Lower leg skin (tissue), 4 donors: ENCODE measurements around the gene PPCS. TPM values are rescaled to one million over a fixed set of nuclear protein-coding genes. Genes with fewer than 3 reads are reported as not detected.

Source experiments
- DNase-seq, 2 donors: peaks; one replicate each; pipeline ENCODE4 v3.0.0-alpha.2; 2019; ENCODE audit warnings: low spot score in 2 of 2
- H3K4me3 ChIP-seq: fragments of 200-600 bp; sonication (generic); 2 replicates; pipeline ENCODE4 v1.5.1; 2017; ENCODE audit warnings: mild to moderate bottlenecking, low read depth; ENCODE audit not compliant: poor library complexity, severe bottlenecking
- CTCF ChIP-seq, 3 donors: fragments of 450-650 bp; IDR thresholded peaks; one replicate each; pipeline ENCODE4 v1.5.1; 2016; ENCODE audit warnings: antibody characterized with exemption in 3 of 3, mild to moderate bottlenecking in 3 of 3, moderate library complexity in 2 of 3
- POLR2A ChIP-seq, 2 donors: fragments of 450-650 bp; IDR thresholded peaks; one replicate each; pipeline ENCODE4 v1.6.1; 2016 to 2017; ENCODE audit warnings: antibody characterized with exemption in 2 of 2, mild to moderate bottlenecking in 1 of 2, moderate library complexity in 1 of 2
- WGBS, 2 donors: methylation state at CpG; one replicate each; pipeline ENCODE4 v1.1.5; 2018; 5-methylcytosine and 5-hydroxymethylcytosine counted together
- intact Hi-C: fragments of 100-400 bp; cut with DNase I; formaldehyde crosslinking; loops from one replicate; pipeline ENCODE4 v1.15.0; 2023; ENCODE audit warnings: low total_unique reads
- total RNA-seq, 4 donors: library from RNA; depleted of rRNA; stranded (reverse); fragments of >200 nt; gene quantifications; one replicate each; pipeline ENCODE4 v1.1.0, GENCODE V29; 2016

The PPCS gene
- total RNA-seq, result 100 to 1,000 TPM in 2 of 4 donors, 10 to 100 TPM in 2; 68.5 to 115 (median 89.7) TPM

- intact Hi-C loops, result no loop called here
- DNase-seq, result peak; percentile 82 to 96
- 0 to 1% methylated on average over 45 of the region's 66 CpGs for WGBS, 2 donors
- peak within 1 kb of the TSS; percentile 76 for H3K4me3 ChIP-seq
- TF ChIP-seq POLR2A (IDR thresholded peaks at IDR 0.05), result no peak
- no peak for TF ChIP-seq CTCF (IDR thresholded peaks at IDR 0.05)
Observed at GRCh38 chr1:42456010-42456753, at the start of gene PPCS, which contains the start of gene ZMYND12. PPCS (plus strand) TSS chr1:42456543; CDS start chr1:42456566, 23 bp downstream. ZMYND12 (minus strand) TSS chr1:42456022; CDS start chr1:42455997, 25 bp downstream.

GRCh38 chr1:42414551-42415496 is 41.5 kb upstream of the PPCS start:
- 82 to 83% methylated on average over 17 of the region's 17 CpGs for WGBS, 2 donors
- no peak for TF ChIP-seq POLR2A (IDR thresholded peaks at IDR 0.05)
- TF ChIP-seq CTCF (IDR thresholded peaks at IDR 0.05), result no peak
- intact Hi-C loops, result no loop called here
- no peak overlapping the region for H3K4me3 ChIP-seq
- DNase-seq, result no peak

GRCh38 chr1:42417166-42417565 is 39.2 kb upstream of the PPCS start:
- 74 to 75% methylated on average over 3 of the region's 3 CpGs for WGBS, 2 donors
- DNase-seq, result no peak
- no peak overlapping the region for H3K4me3 ChIP-seq
- TF ChIP-seq CTCF (IDR thresholded peaks at IDR 0.05) (no peak), POLR2A (IDR thresholded peaks at IDR 0.05) (no peak)
- intact Hi-C loops, result no loop called here

GRCh38 chr1:42418516-42418915 is 37.8 kb upstream of the PPCS start:
- no peak overlapping the region for H3K4me3 ChIP-seq
- WGBS, 2 donors, result 84 to 90% methylated on average over 1 of the region's 1 CpG
- no peak for DNase-seq
- no peak for TF ChIP-seq CTCF (IDR thresholded peaks at IDR 0.05)
- no peak for TF ChIP-seq POLR2A (IDR thresholded peaks at IDR 0.05)
- intact Hi-C loops, result no loop called here

- no peak for DNase-seq
Observed at GRCh38 chr1:42419126-42419821, 37.1 kb upstream of the PPCS start.

More at GRCh38 chr1:42419126-42419821, 37.1 kb upstream of the PPCS start:
- no peak for TF ChIP-seq CTCF (IDR thresholded peaks at IDR 0.05)
- TF ChIP-seq POLR2A (IDR thresholded peaks at IDR 0.05), result no peak
- H3K4me3 ChIP-seq, result no peak overlapping the region
- intact Hi-C loops, result no loop called here
- WGBS, 2 donors, result 45 to 48% methylated on average over 5 of the region's 5 CpGs
